Calu3 (cell line): ENCODE results near the gene TDRD3. TPM values are rescaled to one million over a fixed set of nuclear protein-coding genes. Genes with fewer than 3 reads are reported as not detected.
A peak's percentile ranks its signal among the peaks of the same experiment; 100 is the strongest.

Experiments
- BruUV-seq: library from RNA; stranded (reverse); fragments of 400-500 nt; replicated peaks from 2 replicates; lab custom pipeline; 2021; lab: Mats Ljungman, UMichigan
- CTCF ChIA-PET: fragments of 300-600 bp; sonication (Branson Sonifier 250); formaldehyde crosslinking; loops from one replicate; lab custom pipeline; 2022; ENCODE audit warnings: antibody characterized with exemption; lab: Charles Lee
- DNase-seq: peaks from one replicate; pipeline ENCODE4 v3.0.0; 2022
- H3K27ac Mint-ChIP-seq: one replicate; pipeline ENCODE4 v1.8.0; 2022; ENCODE audit warnings: mixed read lengths; ENCODE audit not compliant: unreplicated experiment
- H3K27me3 Mint-ChIP-seq: one replicate; pipeline ENCODE4 v1.8.0; 2022; ENCODE audit warnings: mixed read lengths; ENCODE audit not compliant: unreplicated experiment
- H3K36me3 Mint-ChIP-seq: one replicate; pipeline ENCODE4 v1.8.0; 2022; ENCODE audit warnings: mild to moderate bottlenecking, moderate library complexity, mixed read lengths; ENCODE audit not compliant: insufficient read depth, unreplicated experiment
- H3K4me1 Mint-ChIP-seq: one replicate; pipeline ENCODE4 v1.8.0; 2022; ENCODE audit warnings: mild to moderate bottlenecking, low read depth, mixed read lengths; ENCODE audit not compliant: unreplicated experiment
- H3K4me3 Mint-ChIP-seq: one replicate; pipeline ENCODE4 v1.8.0; 2022; ENCODE audit warnings: mild to moderate bottlenecking, low read depth, moderate library complexity, mixed read lengths; ENCODE audit not compliant: unreplicated experiment
- H3K9me3 Mint-ChIP-seq: one replicate; pipeline ENCODE4 v1.8.0; 2022; ENCODE audit warnings: low read depth, mixed read lengths; ENCODE audit not compliant: unreplicated experiment
- intact Hi-C: fragments of 100-400 bp; cut with micrococcal nuclease; formaldehyde crosslinking; loops from one replicate; pipeline ENCODE4 v1.10.0; 2022; ENCODE audit not compliant: unreplicated experiment
- total RNA-seq: library from RNA; stranded (reverse); gene quantifications from 2 replicates; pipeline ENCODE4 v1.2.3, GENCODE V29; 2022
- TF ChIP-seq, protein P1 (sequence below): fragments of 200-600 bp; IDR thresholded peaks from one replicate; pipeline ENCODE4 v1.8.0; 2022; ENCODE audit warnings: antibody characterized with exemption; ENCODE audit not compliant: unreplicated experiment

Gene TDRD3
- total RNA-seq, 1 experiment from 2014 or later, result 5.6 TPM

- CTCF ChIA-PET, result no interaction called here
- Mint-ChIP-seq H3K9me3 (no peaks in the 10 kb centered on the region), H3K27ac (no peak overlapping the region), H3K4me1 (no peaks in the 10 kb centered on the region), H3K36me3 (no peaks in the 10 kb centered on the region), H3K4me3 (no peak overlapping the region), H3K27me3 (no peaks in the 10 kb centered on the region)
- no peak for DNase-seq
- no TSS peak for BruUV-seq
- intact Hi-C loops, result no loop called here
- TF ChIP-seq, protein P1, sequence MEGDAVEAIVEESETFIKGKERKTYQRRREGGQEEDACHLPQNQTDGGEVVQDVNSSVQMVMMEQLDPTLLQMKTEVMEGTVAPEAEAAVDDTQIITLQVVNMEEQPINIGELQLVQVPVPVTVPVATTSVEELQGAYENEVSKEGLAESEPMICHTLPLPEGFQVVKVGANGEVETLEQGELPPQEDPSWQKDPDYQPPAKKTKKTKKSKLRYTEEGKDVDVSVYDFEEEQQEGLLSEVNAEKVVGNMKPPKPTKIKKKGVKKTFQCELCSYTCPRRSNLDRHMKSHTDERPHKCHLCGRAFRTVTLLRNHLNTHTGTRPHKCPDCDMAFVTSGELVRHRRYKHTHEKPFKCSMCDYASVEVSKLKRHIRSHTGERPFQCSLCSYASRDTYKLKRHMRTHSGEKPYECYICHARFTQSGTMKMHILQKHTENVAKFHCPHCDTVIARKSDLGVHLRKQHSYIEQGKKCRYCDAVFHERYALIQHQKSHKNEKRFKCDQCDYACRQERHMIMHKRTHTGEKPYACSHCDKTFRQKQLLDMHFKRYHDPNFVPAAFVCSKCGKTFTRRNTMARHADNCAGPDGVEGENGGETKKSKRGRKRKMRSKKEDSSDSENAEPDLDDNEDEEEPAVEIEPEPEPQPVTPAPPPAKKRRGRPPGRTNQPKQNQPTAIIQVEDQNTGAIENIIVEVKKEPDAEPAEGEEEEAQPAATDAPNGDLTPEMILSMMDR, result no peak
Observed at GRCh38 chr13:60439201-60439600, 42.2 kb downstream of the TDRD3 start.

DNA sequence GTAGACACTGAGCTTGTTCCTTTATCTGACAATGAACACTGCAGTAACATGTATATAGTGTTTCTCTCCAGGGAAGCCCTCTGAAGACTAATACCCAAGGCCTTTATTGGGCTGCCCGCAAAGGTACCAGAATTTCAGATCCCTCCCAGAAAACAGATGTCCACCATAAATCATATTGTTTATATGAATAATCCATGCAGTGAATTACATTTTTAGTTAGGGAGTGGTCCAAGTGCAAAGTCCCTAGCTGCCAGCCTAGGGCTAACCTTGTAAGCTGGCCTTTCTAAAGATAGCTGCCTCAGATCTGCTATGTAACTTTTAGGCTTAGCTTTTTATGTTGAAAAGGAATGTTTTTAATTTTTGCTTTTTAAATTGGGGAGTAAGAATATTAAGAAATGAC lies 44.7 kb downstream of the TDRD3 start:
- TF ChIP-seq, protein P1, result no peak
- DNase-seq, result no peak
- BruUV-seq, result no TSS peak
- Mint-ChIP-seq H3K36me3 (no peaks in the 10 kb centered on the region), H3K4me1 (no peaks in the 10 kb centered on the region), H3K27ac (no peak overlapping the region), H3K9me3 (no peaks in the 10 kb centered on the region), H3K4me3 (no peak overlapping the region), H3K27me3 (no peaks in the 10 kb centered on the region)
- intact Hi-C loops, result no loop called here
- CTCF ChIA-PET, result no interaction called here

DNA sequence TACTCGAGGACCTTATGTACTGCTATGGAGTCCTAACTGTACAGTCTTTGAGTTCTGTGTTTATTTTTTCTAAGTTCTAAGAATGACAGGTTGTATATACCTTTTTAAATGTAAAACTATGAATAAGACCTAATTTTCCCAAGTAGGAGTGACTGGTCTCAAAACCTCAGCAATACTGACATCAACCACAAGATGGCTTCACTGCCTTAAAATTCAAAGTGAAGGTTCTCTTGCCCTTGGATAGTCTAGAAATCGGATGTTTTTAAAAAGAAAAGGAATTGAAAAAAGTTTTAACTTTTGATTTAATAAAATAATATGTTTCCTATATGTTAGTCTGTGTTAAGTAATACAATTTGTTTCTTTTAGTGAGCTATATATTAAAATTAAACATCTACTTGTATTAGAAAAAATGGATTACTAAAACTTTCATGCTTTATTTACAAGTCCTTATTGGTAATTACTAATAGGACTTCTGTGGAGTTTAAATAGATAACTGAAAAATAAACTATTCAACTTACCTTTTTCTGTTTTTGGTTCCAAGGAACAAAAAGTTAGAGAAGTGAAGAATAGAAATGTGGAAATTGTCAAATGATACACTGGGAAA lies 52.0 kb downstream of the TDRD3 start:
- intact Hi-C loops, result no loop called here
- Mint-ChIP-seq H3K4me3 (no peak overlapping the region), H3K36me3 (no peaks in the 10 kb centered on the region), H3K27me3 (no peaks in the 10 kb centered on the region), H3K9me3 (no peaks in the 10 kb centered on the region), H3K4me1 (no peaks in the 10 kb centered on the region), H3K27ac (no peak overlapping the region)
- TF ChIP-seq, protein P1, result no peak
- BruUV-seq, result no TSS peak
- peak; percentile 1 for DNase-seq
- CTCF ChIA-PET, result no interaction called here

DNA sequence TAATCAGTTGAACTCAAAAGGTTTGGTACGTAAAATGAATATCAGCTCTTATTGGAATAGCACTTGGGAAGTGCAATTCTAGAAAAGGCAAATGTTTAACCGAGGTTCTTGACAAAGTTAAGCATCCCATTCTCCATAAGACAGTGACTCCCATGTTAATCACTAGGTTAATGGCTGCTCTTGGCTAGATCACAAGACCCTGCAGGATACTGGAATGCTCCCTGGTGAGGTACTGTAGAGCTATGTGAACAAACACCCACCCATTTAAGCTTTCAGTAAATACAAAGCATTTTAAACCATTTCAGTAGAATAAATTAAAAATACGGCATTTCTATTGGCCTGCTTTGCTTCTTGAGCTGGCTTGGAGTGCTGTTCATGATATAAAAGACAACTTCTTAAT lies 56.5 kb downstream of the TDRD3 start:
- no peaks in the 10 kb centered on the region for H3K27me3 Mint-ChIP-seq
- H3K4me3 Mint-ChIP-seq, result no peak overlapping the region
- H3K4me1 Mint-ChIP-seq, result no peaks in the 10 kb centered on the region
- CTCF ChIA-PET, result no interaction called here
- DNase-seq, result no peak
- H3K27ac Mint-ChIP-seq, result no peak overlapping the region
- TF ChIP-seq, protein P1, result no peak
- intact Hi-C loops, result no loop called here
- H3K9me3 Mint-ChIP-seq, result no peaks in the 10 kb centered on the region
- H3K36me3 Mint-ChIP-seq, result no peaks in the 10 kb centered on the region
- BruUV-seq, result no TSS peak
